Right atrium auricular region (tissue), 2 donors: ENCODE measurements around the gene PRKAG2. TPM values are rescaled to one million over a fixed set of nuclear protein-coding genes. Genes with fewer than 3 reads are reported as not detected.

ENCODE experiments used
- DNase-seq: peaks from one replicate; pipeline ENCODE4 v3.0.0-alpha.2; 2019; ENCODE audit warnings: low spot score
- H3K27ac ChIP-seq, 2 donors: fragments of 200-600 bp; sonication (generic); 1 replicate in 1 of 2; 2 replicates in 1 of 2; pipeline ENCODE4 v1.5.1; 2016 to 2019
- H3K27me3 ChIP-seq, 2 donors: fragments of 200-600 bp; sonication (generic); one replicate each; pipeline versions ENCODE4 v1.5.1 to v1.6.0; 2017 to 2019
- H3K36me3 ChIP-seq: fragments of 200-600 bp; sonication (generic); one replicate; pipeline ENCODE4 v1.5.1; 2016
- H3K4me1 ChIP-seq, 2 donors: fragments of 200-600 bp; sonication (generic); one replicate each; pipeline versions ENCODE4 v1.5.1 to v1.6.0; 2017 to 2019
- H3K4me3 ChIP-seq, 2 donors: fragments of 200-600 bp; sonication (generic); 1 replicate in 1 of 2; 2 replicates in 1 of 2; pipeline ENCODE4 v1.5.1; 2017 to 2019; ENCODE audit warnings: mild to moderate bottlenecking in 1 of 2, moderate library complexity in 1 of 2
- H3K9me3 ChIP-seq, 2 donors: fragments of 200-600 bp; sonication (generic); one replicate each; pipeline ENCODE4 v1.5.1; 2019
- CTCF ChIP-seq, 2 donors: fragments of 200-600 bp; sonication (generic); IDR thresholded peaks; one replicate each; pipeline ENCODE4 v1.5.1; 2019; ENCODE audit warnings: antibody characterized with exemption in 2 of 2
- total RNA-seq, 2 donors: library from RNA; depleted of rRNA; stranded (reverse); fragments of >200 nt; gene quantifications; one replicate each; pipeline ENCODE4 v1.1.0, GENCODE V29; 2016

PRKAG2 gene
- total RNA-seq, 2 donors from 2014 or later = 133 to 177 TPM

GRCh38 chr7:151673216-151673615 lies 203.7 kb downstream of the PRKAG2 start:
- no peak overlapping the region for H3K4me3 ChIP-seq
- peak overlapping the region; percentile 72 to 81 for H3K27ac ChIP-seq
- DNase-seq = no peak
- H3K27me3 ChIP-seq = no peaks in the 10 kb centered on the region
- peaks cover 0 to 48% of the 10 kb centered on the region in 2 donors for H3K4me1 ChIP-seq
- H3K36me3 ChIP-seq = peaks cover 16% of the 10 kb centered on the region
- H3K9me3 ChIP-seq = no peaks in the 10 kb centered on the region
- no peak for TF ChIP-seq CTCF (IDR thresholded peaks at IDR 0.05)

DNA sequence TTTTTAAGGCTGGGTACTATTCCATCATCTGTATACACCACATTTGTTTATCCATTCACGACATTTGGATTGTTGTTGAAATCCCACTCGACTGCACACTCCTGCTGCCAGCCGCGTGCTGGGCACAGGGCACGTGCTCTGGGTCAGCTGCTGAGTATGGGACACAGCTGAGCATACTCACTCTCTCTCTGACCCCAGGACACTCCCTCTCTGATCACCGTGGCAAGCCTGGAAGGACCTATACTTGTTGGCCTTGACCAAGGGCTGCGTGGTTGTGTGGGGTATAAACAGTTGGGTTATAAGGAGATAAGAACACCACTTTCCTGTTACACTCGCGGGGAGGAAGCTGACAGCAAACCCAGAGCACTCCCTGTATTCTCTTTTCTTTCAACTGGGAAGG lies 204.2 kb downstream of the PRKAG2 start:
- TF ChIP-seq CTCF (IDR thresholded peaks at IDR 0.05) = no peak
- Histone ChIP-seq H3K36me3 (peaks cover 21% of the 10 kb centered on the region), H3K4me3 (no peak overlapping the region), H3K4me1 (peaks cover 0 to 44% of the 10 kb centered on the region in 2 donors), H3K9me3 (no peaks in the 10 kb centered on the region), H3K27ac (peak overlapping the region; percentile 72 to 81), H3K27me3 (no peaks in the 10 kb centered on the region)
- DNase-seq = no peak

DNA sequence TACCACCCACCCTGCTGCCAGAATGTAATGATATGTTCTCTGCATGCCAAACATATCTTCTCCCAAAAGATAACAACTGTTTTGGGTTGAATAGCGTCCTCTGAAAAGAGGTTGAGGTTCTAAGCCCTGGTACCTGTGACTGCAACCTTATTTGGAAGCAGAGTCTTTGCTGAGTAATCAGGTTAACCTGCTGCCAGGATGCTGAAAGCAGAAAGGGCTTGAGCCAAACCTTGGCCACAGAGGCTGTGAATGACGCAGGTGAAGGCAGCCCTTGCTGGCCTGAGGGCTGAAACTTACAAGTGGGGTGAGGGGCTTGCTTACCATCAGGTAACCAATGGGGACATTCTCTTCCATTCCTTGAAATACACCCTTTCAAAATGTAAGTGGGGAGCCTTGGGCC lies 205.4 kb downstream of the PRKAG2 start:
- Histone ChIP-seq H3K36me3 (peaks cover 21% of the 10 kb centered on the region), H3K4me3 (no peak overlapping the region), H3K27me3 (no peaks in the 10 kb centered on the region), H3K27ac (peak overlapping the region; percentile 72 to 81), H3K9me3 (peaks cover 0 to 4% of the 10 kb centered on the region in 2 donors), H3K4me1 (peaks cover 0 to 36% of the 10 kb centered on the region in 2 donors)
- TF ChIP-seq CTCF (IDR thresholded peaks at IDR 0.05) = no peak
- no peak for DNase-seq

- no peaks in the 10 kb centered on the region for H3K27me3 ChIP-seq
- peaks cover 0 to 8% of the 10 kb centered on the region in 2 donors for H3K9me3 ChIP-seq
- H3K4me1 ChIP-seq = peaks cover 0 to 48% of the 10 kb centered on the region in 2 donors
- DNase-seq = no peak
- H3K27ac ChIP-seq = no peak overlapping the region
- no peak overlapping the region for H3K4me3 ChIP-seq
- peaks cover 13% of the 10 kb centered on the region for H3K36me3 ChIP-seq
- TF ChIP-seq CTCF (IDR thresholded peaks at IDR 0.05) = no peak
Observed at GRCh38 chr7:151669762-151670161, 207.2 kb downstream of the PRKAG2 start.

- Histone ChIP-seq H3K27ac (peak overlapping the region; percentile 82 to 97), H3K4me1 (peaks cover 0 to 58% of the 10 kb centered on the region in 2 donors), H3K9me3 (peaks cover 0 to 8% of the 10 kb centered on the region in 2 donors), H3K4me3 (no peak overlapping the region), H3K27me3 (no peaks in the 10 kb centered on the region), H3K36me3 (peaks cover 7% of the 10 kb centered on the region)
- DNase-seq = peak; percentile 50
- no peak for TF ChIP-seq CTCF (IDR thresholded peaks at IDR 0.05)
Observed at GRCh38 chr7:151666886-151667285, 210.0 kb downstream of the PRKAG2 start.

DNA sequence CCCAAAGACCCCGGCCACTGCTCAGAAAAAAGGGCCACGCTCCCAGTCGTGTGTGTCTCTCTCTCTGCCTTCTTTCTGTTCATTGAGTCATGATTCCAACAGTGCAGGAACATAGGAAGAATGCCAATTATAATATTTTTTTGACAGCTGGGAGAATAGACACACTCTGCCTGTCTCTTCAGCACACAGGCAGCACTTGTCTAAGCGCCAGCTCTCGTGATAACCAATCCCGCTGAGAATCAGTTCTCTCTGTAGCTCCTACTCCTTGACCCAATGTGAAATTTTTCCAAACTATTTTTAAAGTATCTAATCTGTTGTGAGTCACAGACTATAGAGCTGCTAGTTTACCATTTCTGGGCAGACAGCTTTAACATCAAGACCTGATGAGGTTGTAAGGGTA lies 211.5 kb downstream of the PRKAG2 start:
- Histone ChIP-seq H3K27me3 (no peaks in the 10 kb centered on the region), H3K9me3 (peaks cover 0 to 8% of the 10 kb centered on the region in 2 donors), H3K27ac (peak overlapping the region; percentile 82 to 97), H3K36me3 (peaks cover 7% of the 10 kb centered on the region), H3K4me3 (no peak overlapping the region), H3K4me1 (peaks cover 0 to 52% of the 10 kb centered on the region in 2 donors)
- DNase-seq = peak; percentile 79
- TF ChIP-seq CTCF (IDR thresholded peaks at IDR 0.05) = no peak
